HG03139 (cell line): ENCODE data around the gene ROBO4.

ENCODE experiments used
- ATAC-seq: cut with Tn5 transposase; IDR thresholded peaks from one replicate; pipeline ENCODE4 v1.9.1; 2021; ENCODE audit not compliant: unreplicated experiment

Gene ROBO4

DNA sequence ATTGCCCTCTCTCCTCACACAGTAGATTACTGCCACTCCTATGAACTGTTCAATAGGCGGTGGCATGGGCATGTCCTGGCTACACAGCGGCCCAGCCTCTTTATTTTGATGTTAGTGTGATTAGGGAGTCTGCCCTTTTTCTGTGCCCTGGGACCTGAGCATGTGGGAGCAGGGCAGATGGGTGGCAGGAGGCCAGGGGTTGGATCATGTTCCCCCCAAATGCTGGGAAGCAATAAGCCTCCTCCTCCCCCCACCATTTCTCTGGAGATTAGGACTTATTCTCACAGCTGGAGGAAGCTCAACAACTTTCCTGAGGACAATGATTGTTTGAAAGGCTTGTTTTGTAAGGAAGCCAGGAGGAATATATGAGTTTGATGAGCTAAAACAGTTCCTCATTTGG, 22.2 kb upstream of the ROBO4 start:
- ATAC-seq = no peak

DNA sequence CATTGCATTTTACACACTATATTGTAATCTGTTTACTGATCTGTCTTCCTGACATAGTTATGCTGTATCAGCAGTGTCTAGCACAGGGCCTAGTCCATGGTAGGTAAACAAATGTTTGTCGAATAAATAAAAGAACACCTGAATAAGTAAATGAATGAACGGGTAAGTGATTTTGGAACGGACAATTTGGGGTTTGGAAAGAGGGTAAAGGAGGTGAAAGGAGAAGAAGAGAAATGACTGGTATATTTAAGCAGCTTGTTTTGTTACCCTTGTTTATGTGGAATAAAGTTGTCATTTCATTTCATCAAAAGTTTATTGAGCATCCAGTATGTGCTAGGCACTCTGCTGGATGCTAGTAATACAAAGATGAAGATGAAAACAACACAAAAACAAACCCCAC, 21.3 kb upstream of the ROBO4 start, which contains the start of gene HEPN1:
HEPN1 (plus strand) TSS at position 301 of the 400 bp plus-strand sequence.
- no peak for ATAC-seq

DNA sequence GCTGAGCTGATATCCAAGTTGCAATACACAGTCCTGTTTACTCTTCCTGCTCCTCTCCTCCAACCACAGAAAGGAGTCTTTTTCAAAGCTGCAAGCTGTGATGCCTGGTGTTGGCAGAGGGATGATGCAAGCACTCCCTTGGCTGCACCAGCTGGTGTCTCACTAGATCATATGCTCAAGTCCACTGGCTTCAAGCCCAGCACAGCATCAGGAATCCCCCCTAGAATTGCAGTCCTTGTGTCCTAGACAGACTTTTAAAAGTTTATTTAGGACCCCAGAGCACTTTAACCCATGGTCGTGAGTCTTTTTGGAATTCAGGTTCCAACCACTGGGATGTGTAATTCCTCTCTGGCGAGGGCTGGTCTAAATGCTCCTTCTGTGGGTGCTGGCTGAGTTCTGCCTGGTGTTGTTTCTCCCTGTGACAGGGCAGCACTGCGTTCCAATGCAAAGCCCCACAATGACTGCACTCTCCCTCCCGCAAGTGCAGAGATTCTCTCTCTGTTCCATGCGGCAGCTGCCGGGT, 19.5 kb upstream of the ROBO4 start:
- ATAC-seq = no peak

DNA sequence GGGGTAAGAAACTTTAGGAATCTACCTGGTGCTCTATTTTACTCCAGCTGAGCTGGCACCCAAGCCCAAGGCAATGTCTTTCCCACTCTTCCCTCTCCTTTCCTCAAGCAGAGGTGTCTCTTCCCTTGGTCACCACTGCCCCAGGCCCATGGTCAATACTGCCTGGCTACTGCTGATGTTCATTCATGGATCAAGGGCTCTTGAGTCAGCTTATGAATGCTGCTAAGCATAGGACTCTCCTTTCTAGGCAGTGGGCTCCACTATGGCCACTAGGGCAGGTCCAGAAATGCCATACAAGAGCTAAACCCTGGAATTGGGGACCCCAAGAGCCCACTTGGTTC, 18.7 kb upstream of the ROBO4 start:
- ATAC-seq = no peak

DNA sequence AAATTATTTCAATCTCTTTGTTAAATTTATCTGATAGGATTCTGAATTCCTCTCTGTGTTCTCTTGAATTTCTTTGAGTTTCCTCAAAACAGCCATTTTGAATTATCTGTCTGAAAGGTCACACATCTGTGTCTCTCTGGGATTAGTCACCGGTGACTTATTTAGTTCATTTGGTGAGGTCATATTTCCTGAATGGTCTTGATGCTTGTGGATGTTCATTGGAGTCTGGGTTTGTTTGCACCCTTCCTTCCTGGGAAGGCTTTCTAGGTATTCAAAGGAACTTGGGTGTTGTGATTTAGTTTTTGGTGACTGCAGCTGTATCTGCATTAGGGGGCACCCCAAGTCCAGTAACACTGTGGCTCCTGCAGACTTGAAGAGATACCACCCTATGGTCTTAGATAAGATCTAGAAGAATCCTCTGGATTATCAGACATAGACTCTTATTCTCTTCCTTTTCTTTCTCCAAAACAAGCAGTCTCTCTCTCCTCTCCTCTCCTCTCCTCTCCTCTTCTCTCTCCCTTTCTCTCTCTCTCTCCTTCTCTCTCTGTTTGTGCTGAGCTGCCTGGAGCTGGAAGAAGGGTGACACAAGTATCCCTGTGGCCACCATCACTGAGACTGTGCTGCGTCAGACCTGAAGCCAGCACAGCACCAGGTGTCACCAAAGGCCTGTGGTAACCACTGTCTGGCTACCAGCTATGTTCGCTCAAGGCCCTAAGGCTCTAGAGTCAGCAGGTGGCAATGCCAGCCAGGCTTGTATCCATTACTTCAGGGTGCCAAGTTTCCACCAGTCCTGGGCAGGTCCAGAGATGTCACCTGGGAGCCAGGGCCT, 18.1 kb upstream of the ROBO4 start:
- ATAC-seq = no peak

DNA sequence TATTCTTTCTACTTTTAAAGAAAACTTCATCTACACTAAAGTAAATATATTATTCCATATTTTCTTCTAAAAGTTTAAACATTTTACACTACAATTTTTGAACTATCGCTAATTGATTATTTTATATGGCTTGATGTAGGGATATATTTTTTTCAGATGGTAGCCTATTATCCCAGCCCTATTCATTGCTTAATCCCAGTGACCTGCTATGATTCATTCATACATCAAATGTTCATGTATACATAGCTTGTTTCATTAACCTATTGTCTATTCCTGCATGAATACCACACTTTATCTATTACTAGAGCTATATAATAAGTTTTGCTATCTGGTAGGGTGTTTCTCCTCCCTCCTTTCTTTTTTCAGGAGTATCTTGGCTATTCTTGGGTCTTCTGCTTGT, 5.0 kb upstream of the ROBO4 start:
- no peak for ATAC-seq

DNA sequence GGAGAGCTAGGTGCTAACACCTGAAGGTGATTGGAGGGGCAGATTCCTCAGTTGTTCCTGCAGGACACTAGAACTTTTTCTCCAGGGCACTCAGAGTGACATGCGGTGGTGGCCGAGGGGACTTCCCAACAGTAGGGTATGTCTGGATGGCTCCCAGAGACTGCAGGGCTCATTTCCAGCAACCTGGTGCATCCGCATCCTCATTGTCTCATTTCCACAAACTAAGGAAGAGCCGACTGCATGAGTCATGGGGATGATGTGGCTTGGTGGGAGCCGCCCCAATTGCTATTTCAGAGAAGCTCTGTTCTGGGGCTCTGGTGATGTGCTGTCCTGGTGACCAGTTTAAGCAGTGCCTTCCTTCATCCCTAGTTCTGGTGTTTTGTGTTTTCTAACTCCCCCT, 2.8 kb upstream of the ROBO4 start:
- no peak for ATAC-seq

DNA sequence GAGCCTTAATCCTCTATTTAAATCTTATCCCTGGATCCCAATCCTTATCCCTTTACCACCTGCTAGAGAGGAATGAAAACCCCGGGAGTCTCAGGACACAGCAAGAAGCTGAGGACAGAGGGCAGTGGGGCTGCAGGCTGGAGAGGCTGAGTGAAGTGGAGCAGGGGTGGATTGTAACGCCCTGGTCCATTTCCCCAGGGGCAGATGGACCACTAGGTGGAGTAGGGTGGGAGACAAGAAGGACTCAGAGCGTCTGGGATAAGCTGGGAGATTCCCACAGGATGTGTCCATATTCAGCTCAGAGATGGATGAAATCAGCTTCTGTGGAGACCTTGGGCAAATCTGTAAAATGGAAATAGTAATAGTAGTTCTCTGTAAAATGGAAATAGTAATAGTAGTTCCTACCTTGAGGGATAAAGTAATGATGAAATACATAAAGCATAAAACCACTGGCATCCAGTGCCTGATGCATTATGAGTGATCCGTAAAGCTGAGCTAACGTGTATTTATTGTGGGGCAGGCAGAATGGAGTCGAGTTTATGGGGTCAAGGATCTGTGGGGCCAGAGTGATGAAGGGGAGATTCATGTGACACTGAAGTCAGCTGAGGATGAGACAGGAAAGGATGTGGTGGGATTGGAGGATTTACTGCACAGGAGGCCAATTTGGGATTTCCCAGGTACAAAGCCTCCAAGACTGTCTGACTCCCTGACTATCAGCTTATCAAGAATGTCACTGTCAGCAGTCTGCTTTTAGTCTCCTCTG, 1.9 kb upstream of the ROBO4 start:
- no peak for ATAC-seq

DNA sequence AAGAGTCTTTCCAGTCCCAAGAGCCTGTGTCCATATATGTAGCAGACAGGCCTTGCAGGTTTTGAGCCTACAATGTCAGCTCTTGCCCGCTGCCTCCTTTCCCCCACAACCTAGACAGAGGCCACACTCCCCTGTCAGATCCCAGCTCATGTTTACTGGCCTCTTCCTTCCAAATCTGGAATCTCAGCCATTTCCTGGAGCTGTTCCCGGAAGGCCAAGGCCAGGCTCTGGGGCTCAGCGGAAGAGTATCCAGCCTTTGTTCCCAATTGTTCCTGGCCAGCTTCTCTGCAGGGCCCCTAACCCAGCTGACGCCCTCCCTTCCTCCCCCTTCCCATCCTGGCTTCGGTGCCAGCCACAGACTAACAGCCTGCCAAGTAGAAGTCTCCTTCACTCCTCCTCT, 1.0 kb upstream of the ROBO4 start:
- no peak for ATAC-seq

DNA sequence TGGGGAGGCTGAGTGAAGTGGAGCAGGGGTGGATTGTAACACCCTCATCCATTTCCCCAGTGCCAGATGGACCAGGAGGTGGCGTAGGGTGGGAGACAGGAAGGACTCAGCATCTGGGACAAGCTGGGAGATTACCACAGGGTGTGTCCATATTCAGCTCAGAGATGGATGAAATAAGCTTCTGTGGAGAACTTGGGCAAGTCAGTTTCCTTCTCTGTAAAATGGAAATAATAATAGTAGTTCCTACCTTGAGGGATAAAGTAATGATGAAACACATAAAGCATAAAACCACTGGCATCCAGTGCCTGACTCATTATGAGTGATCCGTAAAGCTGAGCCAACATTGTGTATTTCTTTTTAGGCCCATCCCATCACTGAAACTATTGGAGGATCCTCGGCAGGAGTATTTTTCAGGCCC, 607 bp upstream of the ROBO4 start:
- ATAC-seq = no peak

DNA sequence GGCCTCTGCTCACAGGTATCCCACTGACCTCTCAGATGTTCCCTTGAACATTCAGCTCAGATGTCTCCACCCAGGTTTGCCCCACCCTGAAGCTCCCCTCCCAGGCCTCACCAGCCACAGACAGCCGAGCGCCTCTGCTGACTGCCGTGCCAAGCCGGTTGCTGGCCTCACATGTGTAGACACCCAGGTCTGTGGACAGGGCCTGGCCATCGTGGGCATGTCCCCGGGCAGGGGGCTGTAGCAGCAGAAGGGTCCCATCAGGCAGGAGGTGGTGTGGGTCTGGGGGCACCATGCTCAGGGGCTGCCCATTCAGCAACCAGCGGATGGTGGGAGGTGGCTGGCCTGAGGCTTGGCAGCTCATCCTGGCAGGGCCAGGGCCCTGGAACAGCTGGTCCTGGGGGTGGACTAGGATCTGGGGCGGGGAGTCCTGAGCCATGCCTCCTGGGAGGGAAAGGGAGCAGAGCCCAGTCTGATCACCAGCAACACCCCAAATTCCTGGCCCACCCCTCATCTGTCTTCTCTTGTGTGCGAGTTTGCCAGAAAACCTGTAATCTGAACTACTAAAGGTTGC, 759 bp downstream of the ROBO4 start:
- no peak for ATAC-seq

DNA sequence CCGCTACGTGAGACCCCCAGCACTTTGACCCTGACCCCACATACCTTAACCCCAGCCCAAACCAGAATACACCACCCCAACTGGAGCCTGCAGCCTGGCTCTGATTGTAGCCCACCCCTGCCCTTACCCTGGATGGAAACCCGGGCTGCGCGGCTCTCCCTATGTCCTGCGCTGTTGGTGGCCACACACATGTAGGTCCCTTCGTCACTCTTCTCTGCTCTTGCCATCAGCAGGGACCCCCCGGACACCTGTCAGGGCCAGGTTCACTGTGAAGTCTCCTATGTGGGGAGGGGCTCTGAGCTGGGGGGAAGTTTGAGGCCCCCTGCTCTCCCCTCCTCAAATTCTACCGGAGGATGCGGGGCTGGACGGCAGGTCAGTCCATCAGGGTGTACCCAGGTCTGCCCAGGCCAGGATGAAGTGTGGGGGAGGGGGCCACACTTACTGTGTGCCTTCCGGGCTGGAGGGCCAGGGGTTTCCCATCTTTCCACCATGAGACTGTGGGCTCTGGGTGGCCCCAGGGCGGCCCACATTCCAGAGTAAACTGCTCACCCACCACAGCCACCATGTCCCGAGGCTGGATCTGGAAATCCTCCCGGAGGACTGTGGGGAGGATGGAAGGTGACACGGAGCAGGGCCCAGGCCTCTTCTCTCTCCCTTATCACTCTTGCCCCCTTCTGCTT, 1.5 kb downstream of the ROBO4 start:
- no peak for ATAC-seq

DNA sequence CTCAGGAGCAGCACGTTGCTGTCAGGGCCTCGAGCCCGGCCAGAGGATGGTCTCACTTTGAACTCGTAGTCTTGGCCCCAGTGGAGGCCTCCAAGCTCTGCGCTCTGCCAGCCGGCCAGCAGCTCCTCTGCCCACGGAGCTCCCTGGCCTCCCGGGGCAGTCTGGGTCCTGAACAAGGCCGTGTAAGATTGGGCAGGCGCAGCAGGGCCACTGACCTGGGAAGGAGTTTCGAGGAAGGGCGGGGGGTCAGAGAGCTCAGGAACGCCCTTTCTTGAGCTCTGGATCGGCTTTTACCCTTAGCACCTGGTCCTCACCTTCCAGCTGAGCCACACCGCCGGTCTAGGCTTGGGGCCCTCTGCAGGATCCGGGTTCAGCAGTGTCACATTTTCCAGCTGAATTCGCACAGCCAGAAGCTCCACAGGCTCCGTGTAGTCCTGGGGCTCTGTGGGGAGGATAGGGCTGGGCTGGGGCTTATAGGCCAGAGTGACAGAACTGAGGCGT, 2.1 kb downstream of the ROBO4 start:
- no peak for ATAC-seq

DNA sequence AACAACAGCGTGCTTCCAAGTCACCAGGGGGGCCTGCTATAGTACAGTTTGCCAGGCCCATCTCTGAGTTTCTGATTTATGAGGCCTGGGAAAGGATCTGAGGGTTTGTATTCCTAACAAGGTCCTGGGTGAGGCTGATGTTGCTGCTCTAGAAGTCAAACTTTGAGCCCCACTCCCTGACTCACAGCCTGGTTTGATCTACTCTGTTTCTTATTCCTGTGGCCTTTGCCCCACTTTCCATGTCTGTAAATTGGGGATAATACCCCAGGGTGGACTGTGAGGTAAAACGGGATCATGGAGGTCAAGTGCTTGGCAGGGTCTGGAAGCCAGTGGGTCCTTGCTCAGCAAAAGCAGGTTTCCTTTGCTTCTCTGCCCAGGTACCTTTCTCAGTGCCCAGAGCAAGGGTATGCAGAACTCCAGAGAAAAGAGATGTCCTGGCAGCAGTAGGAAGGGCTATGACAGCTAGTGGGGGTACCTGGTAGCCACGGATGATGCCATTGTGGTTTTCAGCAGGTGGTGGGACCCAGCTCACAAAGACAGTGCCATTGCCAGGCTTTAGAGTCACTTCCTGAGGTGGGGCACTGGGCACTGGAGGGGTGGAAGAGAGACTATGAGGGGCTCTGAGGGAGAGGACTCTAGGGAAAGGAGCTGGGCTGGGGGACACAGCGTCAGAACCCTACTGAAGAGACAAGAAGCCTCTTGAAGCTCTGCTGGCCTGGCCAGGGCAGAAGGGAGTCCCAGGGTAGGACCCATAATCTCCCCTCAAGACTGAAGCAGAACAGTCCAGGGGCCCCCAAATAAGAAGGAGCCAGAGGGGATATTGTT, 2.8 kb downstream of the ROBO4 start:
- no peak for ATAC-seq

DNA sequence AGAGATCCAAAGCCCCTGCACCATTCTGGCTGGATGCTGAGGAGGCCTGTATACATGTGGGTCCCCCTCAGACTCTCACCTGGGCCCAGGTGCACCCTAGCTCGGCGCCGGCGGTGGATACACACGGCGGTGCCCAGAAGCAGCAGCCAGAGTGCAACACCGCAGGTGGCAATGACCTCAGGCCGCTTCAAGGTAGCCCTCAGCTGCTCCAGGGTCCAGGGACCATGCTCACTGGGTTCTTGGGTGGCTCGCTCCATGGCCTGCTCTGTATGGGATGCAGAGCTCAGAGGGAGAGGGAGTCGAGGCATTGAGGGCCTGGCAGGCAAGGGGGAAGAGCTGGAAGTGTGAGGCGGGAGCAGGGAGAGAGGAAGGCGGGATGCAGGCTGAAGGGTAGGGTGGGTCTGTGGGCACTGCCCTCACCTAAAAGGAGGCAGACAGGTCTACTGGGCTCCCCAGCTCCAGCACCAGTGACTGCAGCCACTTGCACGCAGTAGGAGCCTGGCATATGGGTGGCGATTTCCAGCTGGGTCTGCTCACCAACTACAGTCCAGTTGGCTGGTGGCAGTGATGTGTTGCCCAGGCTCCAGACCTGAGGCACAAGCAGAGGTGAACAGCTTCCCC, 3.8 kb downstream of the ROBO4 start:
- no peak for ATAC-seq

DNA sequence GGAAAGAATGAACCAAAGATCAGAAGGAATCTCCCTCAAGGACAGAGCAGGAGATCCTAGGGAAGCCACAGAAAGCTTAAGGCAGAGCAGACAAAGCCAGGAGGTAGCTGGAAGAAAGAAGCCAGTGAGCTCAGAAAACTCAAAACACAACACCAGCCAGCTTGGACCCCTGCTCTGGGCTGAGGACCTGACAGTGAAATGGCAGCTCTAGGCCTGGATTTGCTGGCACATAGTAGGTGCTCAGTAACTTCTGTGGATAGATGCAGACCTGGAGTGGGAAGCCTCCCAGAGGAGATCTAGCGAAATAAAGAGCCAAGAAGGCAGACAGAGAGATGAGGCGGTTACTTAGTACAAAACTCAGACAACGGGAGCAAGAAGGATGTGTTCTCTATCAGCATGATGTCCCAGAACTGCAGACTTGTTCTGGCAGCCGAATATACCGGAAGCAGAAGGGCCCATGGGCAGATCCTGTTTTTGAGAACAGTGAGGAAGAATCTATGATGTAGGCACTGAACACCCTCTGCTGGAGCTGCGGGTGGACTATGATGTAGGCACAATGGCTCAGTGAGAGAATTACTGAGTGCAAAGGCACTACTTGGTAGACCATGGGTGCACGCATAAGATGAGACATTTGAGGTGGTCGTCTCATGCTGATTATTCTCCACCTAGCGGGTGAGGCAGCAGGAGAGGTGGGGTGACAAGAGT, 4.8 kb downstream of the ROBO4 start:
- no peak for ATAC-seq

DNA sequence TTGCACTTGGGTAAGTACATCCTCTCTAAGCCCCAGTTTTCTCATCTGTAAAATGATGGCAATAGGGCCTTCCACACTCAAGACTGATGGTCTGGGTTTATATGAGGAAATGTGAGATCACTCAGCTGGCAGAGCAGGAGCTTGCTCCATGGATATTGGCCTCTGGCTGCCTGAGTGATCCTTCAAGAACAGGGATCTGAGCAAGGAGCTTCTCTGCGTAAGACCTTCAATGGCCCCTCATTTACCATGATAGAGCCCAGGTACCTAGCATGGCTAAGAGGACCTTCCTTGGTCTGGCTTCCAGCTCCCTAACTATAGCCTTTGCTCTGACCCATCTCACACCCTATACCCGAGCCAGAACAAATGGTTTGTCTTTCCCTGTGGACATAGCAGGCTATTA, 5.5 kb downstream of the ROBO4 start:
- no peak for ATAC-seq

DNA sequence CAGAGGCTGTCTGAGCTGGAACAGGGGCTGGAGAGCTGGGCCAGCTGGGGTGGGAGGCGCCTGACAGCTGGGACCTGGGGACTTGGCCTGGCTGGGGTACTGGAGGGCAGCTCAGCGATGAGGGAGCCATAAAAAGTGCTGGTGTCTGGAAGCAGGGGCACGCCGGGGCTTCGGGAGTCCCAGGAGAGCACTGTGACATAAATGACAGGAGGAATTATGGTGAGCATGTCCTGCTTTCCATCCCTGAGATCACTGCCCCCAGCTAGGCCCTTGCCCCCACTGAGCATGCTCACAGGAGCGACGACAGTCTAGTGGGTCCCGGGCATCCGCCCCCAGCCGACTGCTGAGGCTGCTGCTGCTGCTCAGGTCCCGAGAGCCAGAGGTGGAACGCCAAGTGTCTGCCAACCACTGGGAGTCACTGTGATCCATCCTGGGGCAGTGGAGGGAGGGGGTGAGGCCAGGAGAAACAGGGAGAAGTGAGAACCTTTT, 6.2 kb downstream of the ROBO4 start:
- no peak for ATAC-seq
